GM18520 (cell line): ENCODE results near the gene CEACAM20.
"Not testable (repeated sequence)": the region's sequence is repeated elsewhere in the genome, so short reads cannot be mapped to it uniquely, and the experiment has no call there.

Experiments used
- ATAC-seq: cut with Tn5 transposase; IDR thresholded peaks from one replicate; pipeline ENCODE4 v1.9.1; 2021; ENCODE audit not compliant: unreplicated experiment

The CEACAM20 gene

DNA sequence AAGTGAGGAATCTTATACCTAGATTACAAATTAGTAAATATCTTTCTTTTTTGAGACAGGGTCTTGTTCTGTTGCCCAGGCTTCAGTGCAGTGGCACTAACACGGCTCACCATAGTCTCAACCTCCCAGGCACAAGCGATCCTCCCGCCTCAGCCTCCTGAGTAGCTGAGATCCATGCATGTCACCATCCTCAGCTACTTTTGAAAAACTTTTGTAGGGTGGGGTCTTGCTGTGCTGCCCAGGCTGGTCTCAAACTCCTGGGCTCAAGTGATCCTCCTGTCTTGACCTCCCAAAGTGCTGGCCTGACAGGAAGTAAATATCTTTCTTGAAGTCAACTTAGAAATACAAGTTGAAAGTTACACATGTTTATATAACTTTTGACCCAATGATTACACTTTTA, 20.0 kb upstream of the CEACAM20 start:
- no peak for ATAC-seq

DNA sequence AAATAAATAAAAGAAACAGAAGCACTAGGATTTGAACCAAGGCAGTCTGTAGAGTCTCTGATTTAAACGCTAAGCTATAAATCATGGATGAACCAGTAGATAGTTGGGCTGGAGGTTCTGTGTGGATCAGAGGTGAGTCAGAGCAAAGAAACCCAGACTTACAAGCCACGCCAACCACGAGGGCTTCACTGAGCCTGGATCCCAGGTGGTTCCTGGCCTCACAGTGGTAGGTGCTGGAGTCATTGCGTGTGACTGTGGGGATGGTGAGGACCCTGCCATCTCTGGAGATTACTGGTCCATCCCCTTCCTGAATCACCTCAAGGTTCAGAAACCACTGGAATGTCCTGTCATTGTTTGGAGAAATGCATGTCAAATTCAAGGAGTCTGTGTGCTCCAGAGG, 19.3 kb upstream of the CEACAM20 start:
- no peak for ATAC-seq

DNA sequence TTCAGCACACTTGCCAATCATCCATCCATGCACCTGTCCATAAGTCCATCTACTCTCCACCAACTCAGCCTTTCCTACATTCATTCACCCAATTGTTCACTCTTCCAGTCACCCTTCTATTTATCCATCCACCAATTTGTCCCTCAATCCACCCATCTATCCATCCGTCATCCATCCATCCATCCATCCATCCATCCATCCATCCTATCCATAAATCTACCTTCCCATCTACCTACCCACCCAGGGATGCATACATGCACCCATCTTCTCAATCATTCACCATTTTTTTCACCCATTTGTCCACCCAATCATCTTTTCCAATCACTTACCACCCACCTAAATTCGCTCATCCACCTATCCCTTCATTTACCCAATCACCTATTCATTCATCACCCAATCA, 14.6 kb upstream of the CEACAM20 start:
- no peak for ATAC-seq

DNA sequence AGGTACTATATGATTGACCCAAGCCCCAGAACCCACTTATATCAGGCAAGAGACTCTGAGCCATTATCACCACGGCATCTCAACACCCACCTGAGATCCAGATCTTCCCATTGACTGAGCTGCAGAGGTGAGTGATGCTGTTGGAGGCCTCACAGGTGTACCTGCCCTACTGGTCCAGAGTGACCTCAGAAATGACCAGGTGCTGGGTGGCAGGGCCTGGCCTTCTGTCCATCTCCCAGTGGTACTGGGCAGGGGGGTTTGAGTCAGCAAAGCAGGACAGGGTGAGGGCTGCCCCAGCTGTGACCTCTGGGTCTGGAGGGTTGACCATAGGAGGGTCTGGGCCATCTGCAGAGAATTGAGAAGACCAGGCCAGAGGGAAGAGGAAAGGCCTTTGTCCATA, 13.2 kb upstream of the CEACAM20 start:
- no peak for ATAC-seq

DNA sequence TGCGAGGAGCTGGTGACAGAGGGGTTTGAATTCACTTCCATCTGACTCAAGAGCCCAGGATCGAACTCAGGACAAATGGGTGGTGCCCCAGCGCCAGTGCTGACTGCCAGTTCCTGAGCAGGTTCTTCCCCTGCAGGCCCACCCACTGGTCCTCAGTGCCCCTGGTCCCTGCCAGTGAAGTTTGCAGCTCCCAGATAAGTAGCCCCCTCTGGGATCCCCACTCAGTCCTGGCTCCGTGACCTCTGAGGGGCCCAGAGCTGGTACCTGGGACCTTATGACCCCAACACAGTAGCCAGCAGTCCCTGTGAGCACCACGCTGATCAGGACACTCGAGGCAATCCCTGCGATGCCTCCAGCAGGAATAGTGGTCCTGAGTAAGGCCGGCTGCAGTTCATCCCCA, 11.3 kb upstream of the CEACAM20 start:
- ATAC-seq = no peak

DNA sequence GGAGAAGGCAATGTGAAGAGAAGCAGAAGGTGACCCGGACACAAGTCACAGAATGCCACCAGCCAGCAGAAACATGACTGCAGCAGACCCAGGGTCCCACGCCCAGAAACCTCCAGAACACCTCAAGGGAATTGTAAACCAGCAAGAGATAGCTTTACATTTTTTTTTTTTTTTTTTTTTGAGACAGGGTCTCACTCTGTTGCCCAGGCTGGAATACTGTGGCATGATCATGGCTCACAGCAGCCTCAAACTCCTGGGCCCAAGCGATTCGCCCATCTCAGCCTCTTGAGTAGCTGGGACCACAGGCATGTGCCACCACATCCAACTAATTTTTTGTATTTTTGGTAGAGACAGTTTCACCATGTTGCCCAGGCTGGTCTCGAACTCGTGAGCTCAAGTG, 10.5 kb upstream of the CEACAM20 start:
- no peak for ATAC-seq

DNA sequence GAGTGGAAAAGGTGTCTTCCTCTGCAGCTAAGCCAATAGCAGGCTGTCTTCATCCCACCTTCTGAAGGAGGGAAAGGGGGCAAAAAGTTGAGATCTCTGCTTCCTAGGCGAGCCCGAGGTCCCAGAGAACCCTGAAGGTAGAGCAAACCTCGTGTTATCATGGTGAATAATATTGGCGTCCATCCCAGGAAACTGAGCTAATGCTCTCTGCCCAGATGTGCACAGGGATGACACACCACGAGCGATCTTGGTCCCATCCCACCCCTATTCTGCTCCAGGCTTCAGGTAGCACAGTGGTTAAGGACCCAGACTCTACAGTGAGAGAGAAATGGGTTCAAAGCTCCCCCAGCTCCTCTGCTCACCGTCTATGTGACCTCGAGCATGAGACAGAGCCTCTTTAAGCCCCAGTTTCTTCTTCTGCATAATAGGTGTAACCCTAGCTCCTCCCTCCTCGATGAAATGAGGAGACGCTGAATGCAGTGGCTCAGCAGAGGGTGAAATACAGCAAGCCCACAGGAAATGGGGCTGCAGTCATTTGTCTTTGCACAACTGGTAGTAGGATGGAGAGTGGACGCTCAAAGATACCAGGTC, 9.9 kb upstream of the CEACAM20 start:
- no peak for ATAC-seq

DNA sequence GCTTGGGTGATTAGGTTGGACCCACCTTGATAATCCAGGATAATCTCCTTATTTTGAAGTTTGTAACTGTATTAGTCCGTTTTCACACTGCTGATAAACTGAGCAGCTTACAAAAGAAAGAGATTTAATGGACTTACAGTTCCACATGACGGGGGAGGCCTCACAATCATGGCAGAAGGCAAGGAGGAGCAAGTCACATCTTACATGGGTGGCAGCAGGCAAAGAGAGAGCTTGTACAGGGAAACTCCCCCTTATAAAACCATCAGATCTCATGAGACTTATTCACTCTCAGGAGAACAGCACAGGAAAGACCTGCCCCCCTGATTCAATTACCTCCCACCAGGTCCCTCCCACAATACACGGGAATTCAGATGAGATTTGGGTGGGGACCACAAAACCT, 5.9 kb upstream of the CEACAM20 start:
- ATAC-seq = not testable (repeated sequence)

DNA sequence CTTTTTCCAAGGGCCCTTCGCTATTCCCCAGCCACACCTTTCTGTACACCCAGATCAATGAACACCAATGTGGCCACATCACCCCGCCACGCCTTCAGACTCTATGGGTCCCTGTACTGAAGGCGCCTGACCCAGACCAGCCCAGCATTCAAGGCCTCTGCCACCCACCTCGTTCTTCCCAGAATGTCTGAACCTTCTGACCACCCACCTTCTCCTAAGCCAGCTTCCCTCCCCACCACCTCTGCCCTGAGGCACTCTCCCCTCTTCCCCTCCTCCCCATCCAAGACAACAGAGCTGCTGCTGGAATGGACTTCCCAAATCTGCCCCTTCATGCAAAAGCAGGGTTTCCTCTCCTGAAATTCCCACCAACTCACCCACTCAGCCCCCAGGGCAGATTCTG, 3.3 kb upstream of the CEACAM20 start:
- no peak for ATAC-seq

DNA sequence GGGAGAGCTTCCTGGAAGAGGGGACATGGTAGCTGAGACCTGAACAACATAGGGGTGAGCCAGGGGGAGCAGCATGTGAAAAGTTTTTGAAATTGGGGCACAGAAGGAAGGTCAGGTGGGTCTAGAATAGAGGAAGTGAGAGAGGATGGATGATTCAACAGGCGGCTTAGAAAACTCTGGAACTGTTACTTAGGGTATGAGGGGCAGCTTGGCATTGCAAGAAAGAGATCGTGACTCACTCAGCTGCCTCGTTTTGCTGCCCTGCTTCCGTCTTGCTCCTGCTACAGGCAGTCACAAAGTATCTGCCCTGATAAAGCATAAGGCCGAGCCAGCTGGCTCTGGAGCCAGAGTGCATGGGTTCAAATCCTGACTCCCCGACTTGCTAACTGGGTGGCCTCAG, 1.3 kb upstream of the CEACAM20 start:
- ATAC-seq = no peak

DNA sequence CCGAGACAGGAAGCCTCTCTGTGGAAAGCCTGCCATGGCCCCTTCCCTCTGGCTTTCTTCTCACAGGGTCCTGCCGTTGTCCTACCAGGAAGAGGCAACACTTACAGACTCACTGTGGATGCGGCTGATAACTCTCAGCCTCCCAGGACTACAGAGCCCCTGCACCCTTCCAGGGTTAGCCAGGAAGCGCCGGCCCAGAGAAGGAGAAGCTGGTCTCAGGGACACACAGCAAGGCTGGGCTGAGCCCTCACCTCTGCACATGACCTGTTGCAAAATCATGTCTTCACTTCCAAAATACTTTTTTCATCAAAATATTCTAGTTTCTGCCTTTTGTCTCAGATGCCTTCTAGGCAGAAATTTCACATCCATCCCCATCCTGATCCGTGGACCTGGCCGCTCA, 1.9 kb downstream of the CEACAM20 start:
- no peak for ATAC-seq

DNA sequence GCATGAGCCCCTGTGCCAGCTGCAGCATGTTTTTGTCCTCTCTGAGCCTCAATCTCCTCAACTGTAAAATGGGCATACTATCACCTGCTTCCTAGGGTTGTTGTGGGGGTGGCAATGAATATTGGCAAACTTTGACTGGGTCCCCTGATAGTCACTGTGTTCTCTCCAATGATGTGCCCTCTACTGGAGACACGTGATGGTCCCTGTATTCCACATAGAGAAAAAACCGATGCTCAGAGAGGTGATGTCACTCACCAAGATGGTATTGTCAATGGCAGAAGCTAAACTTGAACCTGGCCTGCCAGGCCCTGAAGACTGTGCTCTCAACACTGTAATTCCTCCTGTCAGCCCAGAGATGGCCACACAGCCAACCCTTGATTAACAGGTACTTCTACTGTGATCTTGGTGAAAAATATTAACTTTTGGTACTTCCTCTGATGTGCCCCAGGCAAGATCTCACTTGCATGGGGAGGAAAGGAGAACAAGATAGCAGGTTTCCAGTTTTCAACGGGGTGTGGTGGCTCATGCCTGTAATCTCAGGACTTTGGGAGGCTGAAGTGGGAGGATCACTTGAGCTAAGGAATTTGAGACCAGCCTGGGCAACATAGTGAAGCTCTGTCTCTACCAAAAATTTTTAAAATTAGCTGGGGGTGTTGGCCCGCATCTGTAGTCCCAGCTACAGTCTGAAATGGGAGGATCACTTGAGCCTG, 3.6 kb downstream of the CEACAM20 start:
- no peak for ATAC-seq

DNA sequence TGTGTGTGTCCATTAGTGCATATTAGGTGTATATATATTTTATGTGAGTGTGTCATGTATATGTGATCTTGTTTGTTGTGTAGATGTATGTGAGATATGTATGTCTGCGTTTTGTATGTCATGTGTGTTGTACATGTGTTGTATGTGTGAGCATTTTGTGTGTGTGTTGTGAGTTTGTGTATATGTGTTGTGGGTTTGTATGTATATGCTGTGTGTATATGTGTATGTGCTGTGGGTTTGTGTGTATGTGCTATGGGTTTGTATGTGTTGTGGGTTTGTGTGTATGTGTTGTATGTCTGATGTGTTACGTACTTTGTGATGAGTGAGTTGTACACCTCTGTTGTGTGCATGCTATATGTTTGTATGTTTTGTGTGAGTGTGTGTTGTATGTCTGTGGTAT, 8.1 kb downstream of the CEACAM20 start:
- no peak for ATAC-seq

DNA sequence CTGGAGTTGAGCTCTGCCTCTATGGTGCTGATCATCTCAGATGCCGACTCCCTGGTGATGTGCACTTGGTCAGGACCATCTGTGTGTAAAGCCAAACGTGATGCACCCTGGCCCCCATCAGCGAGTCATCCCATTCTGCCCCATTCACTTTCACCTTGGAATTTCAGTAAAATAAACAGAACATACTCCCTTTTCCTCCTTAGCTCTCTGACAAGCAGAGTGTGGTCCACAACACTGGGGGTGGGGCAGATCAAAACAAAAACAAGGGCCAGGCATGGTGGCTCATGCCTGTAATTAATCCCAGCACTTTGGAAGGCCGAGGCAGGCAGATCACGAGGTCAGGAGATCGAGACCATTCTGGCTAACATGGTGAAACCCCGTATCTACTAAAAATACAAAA, 12.3 kb downstream of the CEACAM20 start:
- no peak for ATAC-seq

DNA sequence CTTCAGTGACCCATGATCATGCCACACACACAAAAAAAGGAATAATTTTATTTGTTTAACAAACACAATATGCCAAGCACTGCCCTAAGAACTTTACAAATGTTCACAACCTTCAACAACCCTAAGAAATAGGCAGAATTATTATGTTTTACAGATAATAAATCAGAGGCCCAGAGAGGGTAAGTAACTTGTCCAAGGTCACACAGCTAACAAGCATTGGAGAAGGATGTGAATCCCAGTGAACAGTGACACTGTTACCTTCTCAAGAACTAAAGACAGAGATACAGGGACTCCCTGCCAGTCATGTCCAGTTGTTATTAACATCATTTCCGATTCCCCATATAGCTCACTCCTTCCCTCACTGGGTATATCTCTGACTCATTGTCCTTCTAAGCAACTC, 13.6 kb downstream of the CEACAM20 start:
- no peak for ATAC-seq

DNA sequence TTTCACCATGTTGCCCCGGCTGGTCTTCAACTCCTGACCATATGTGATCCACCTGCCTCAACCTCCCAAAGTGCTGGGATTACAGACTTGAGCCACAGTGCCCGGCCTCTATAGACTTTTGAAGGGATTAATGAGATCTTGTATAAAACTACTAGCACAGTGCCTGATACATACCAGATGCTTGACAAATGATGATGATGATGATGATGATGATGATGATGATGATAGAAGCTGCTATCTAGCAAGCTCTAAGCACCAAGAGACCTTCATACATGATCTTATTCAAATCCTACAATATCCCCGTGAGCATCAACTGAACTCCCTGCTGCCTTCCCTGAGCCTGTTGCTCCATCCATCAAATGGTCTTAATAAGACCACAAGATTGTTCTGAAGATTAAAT, 14.4 kb downstream of the CEACAM20 start:
- no peak for ATAC-seq

DNA sequence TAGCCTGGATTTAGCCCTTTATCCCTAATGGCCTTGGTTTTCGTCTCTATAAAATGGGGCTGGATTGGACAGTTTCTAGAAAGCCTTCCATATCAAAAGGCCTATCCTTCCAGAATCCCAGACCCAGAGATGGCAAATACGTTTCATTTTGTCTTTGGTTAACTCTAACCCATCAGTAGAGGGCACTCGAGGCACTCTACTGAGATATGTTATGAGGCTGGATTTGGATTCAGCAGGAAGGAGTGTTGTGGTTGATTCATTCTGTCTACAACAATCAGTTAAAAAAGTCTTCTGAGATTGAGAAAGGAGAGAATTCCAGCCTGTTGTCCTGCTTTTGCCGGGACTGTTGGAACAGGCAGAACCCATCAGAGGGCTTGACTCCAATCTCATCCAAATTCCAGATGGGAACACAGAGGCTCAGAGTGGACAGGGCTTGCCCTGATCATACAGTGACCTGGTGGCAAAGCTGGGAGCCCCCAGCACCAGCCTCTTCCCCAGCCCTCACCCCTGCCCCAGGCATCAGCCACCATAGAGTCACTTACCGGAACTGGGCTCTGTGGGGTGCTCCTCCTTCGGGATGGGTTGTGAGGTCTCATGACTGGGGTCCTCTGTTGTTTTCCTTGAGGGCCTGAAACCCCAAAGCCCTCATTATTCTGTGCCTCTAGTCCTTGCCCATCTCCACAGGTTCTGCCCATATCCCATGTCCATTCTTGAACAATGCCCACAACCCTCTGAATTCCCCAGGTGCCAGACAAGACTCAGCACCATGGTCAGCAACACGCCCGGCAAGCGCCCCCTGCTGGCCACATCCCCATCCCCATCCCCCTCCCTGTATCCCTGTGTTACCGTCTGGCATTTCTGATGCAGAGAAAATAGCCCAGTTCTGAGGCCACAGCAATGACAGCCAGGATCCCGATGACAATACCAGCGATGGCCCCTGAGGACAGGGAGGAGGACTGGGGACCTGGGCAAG, 16.9 kb downstream of the CEACAM20 start:
- ATAC-seq = no peak

DNA sequence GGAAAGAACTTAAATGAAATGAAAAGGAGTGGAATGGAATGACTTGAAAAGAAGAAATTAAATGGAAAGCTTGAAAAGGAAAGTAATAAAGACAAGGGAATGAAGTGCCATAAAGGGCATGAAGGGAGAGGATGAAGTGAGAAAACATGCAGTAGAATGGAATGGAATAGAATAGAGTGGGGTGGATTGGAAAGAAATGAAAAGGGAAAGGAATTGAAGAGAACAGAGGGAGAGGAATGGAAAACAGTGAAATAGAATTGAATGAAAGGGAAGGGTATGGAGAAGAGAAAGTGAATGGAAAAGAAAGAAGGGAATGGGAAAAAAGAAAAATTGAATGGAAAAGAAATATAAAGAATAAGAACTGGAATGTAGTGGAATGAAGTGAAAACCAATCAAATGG, 20.0 kb downstream of the CEACAM20 start:
- no peak for ATAC-seq

DNA sequence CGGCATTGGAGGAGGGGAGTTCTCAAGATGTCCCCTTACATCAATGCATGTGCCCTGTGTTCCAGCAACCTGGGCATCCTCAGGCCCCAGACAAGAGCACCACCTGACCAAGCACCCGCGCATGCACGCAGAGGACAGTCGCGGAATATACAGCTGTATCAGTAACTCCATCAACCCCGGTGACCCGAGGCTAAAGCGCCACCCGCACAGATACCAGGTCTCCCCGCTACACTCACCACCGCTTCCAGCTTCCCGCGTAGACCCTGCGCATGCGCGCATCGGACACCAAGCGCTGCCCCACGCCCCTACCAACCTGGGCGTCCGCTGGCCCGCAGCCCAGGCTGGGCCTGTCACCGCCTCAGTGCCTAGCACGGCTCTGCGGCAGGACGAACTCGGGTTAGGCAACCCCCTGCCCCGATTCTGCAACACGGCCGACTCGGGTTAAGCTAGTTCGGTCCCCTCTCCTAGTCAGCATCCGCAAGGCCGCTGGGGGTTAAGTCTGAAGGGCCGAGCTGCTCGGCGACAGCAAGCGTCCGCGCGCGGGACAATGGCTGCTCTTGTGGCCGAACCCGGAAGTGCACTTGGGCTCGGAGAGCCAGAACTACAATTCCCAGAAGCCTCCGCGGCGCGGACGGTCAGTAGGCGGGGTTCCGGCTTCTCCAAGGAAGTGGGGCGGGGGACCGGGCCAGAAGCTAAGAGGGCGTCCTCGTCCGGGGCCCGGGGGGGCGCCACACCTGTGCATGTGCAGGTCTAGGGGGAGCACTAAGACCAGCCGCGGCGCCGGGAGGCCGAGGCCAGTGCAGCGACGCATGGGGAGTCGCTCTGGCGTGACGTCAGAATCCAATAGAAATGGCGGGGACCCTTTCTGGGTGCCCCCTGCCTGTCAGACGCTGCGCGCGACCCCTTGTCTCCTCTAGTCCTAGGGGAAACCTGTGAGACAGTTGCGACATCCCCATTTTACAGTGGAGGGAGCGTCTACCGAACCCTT, 29.2 kb downstream of the CEACAM20 start, which contains the start of gene ZNF180:
TSS of gene ZNF180 (minus strand) at position 561 of the 988 bp plus-strand sequence. CDS start 3,188 bp downstream, outside the sequence.
- ATAC-seq = peak; percentile 87

DNA sequence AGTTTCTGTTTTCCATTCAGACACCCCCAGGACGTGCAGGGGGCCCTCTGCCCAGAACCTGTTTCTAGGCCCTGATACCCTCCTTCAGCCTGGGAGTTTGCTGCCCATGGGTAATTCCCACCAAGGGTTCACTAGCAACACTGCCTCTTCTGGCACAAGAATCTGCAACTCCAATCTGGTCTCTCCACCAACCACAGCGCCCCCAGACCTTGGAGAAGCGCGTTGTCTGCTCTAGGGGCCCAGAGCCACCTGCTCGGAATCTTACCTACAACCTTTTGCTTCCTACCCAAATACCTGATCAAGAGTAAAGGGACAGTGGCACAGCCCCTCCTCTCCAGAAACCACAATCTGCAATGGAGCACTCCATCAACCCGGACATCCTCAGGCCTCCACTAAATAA, 29.9 kb downstream of the CEACAM20 start:
- ATAC-seq = no peak

DNA sequence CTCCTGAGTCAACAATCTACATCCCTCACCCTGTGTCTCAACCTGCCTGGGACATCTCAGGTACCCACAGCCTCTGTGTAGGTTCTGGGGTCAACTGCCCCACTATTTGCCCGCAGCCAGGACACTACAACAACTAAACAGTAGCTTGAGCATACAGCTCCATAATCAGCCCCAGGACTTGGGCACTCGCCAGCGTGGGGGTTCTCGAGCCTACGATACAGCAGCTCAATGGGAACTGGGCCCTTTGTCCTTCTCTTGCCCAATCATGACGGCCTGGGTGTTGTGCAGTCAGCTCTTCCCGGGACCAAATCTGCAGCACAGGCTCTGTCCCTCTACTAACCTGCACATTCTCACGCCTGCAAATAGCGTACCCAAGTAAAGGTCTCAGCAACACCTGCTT, 30.5 kb downstream of the CEACAM20 start:
- no peak for ATAC-seq
